DOHH2 (cell line): Measurements from ENCODE around the gene CALM3.
A peak's percentile ranks its signal among the peaks of the same experiment; 100 is the strongest.

Experiments
- H3F3A ChIP-seq: fragments of 200-600 bp; sonication (generic), shearing (Covaris generic); 2 replicates; pipeline ENCODE4 v1.6.0; 2016; ENCODE audit warnings: antibody characterized with exemption, mild to moderate bottlenecking; ENCODE audit not compliant: control insufficient read depth, insufficient read depth
- H3K27ac ChIP-seq: fragments of 200-600 bp; sonication (generic); 2 replicates; pipeline ENCODE4 v1.5.1; 2014; ENCODE audit warnings: low read depth, mild to moderate bottlenecking, low read length, moderate library complexity
- H3K27me3 ChIP-seq: fragments of 200-600 bp; sonication (generic); 2 replicates; pipeline ENCODE4 v1.6.1; 2014; ENCODE audit warnings: mild to moderate bottlenecking, low read length, mixed read lengths; ENCODE audit not compliant: control insufficient read depth
- H3K36me3 ChIP-seq: fragments of 200-600 bp; sonication (generic); 2 replicates; pipeline ENCODE4 v1.6.1; 2014; ENCODE audit warnings: mild to moderate bottlenecking, low read length, moderate library complexity, mixed read lengths; ENCODE audit not compliant: control insufficient read depth
- H3K4me1 ChIP-seq: fragments of 200-600 bp; sonication (generic); 2 replicates; pipeline ENCODE4 v1.6.1; 2014; ENCODE audit warnings: mild to moderate bottlenecking, low read length, mixed read lengths; ENCODE audit not compliant: control insufficient read depth
- H3K4me2 ChIP-seq: fragments of 200-600 bp; sonication (generic); 2 replicates; pipeline ENCODE4 v1.6.0; 2014; ENCODE audit warnings: mild to moderate bottlenecking, low read length, moderate library complexity
- H3K4me3 ChIP-seq: fragments of 200-600 bp; sonication (generic); 2 replicates; pipeline ENCODE4 v1.5.1; 2014; ENCODE audit warnings: mild to moderate bottlenecking, low read length, mixed read lengths
- H3K79me2 ChIP-seq: fragments of 200-600 bp; sonication (generic); 2 replicates; pipeline ENCODE4 v1.6.1; 2014; ENCODE audit warnings: mild to moderate bottlenecking, low read length, mixed read lengths; ENCODE audit not compliant: control insufficient read depth
- H3K9me2 ChIP-seq: fragments of 200-600 bp; sonication (generic); replicated peaks from 2 replicates; pipeline ENCODE4 v1.6.1; 2014; ENCODE audit warnings: mild to moderate bottlenecking, low read length, mixed read lengths; ENCODE audit not compliant: control insufficient read depth
- H3K9me3 ChIP-seq: fragments of 200-600 bp; sonication (generic); 2 replicates; pipeline ENCODE4 v1.6.1; 2014; ENCODE audit warnings: antibody characterized with exemption, low read length, mixed read lengths; ENCODE audit not compliant: control insufficient read depth, insufficient read depth
- H4K20me1 ChIP-seq: fragments of 200-600 bp; sonication (generic); 2 replicates; pipeline ENCODE4 v1.6.0; 2014; ENCODE audit warnings: low read depth, mild to moderate bottlenecking, antibody characterized with exemption, low read length, moderate library complexity; ENCODE audit not compliant: control insufficient read depth, insufficient read depth
- CTCF ChIP-seq: fragments of 200-600 bp; sonication (generic); IDR thresholded peaks from one replicate; pipeline ENCODE4 v1.5.1; 2014; ENCODE audit warnings: antibody characterized with exemption, mild to moderate bottlenecking, low read depth, low read length; ENCODE audit not compliant: poor library complexity, severe bottlenecking
- EZH2phosphoT487 ChIP-seq: fragments of 200-600 bp; sonication (generic); IDR thresholded peaks from 2 replicates; pipeline ENCODE4 v1.6.1; 2017; ENCODE audit warnings: borderline replicate concordance, mild to moderate bottlenecking, antibody characterized with exemption, low read length, moderate library complexity, mixed read lengths

CALM3 gene

GRCh38 chr19:46618670-46619231 is 17.6 kb downstream of the CALM3 start:
- Histone ChIP-seq H3K9me3 (no peaks in the 10 kb centered on the region), H3K27ac (peak overlapping the region; percentile 28; the same call in 1 of the 2 replicates)
- TF ChIP-seq EZH2phosphoT487: no peak
- TF ChIP-seq CTCF: no peak

GRCh38 chr19:46620267-46620666 is 19.1 kb downstream of the CALM3 start:
- Histone ChIP-seq H3K9me2 (no peaks in the 10 kb centered on the region), H3K4me2 (peak overlapping the region; percentile 51), H3K27ac (no peak overlapping the region), H3K36me3 (no peaks in the 10 kb centered on the region), H3K27me3 (peaks cover 5% of the 10 kb centered on the region), H3K9me3 (no peaks in the 10 kb centered on the region), H3K79me2 (no peaks in the 10 kb centered on the region), H3K4me3 (peak overlapping the region; percentile 12; the same call in 1 of the 2 replicates), H3F3A (peaks cover 7% of the 10 kb centered on the region), H3K4me1 (peaks cover 50% of the 10 kb centered on the region), H4K20me1 (no peaks in the 10 kb centered on the region)
- TF ChIP-seq EZH2phosphoT487 (no peak), CTCF (no peak)

More at GRCh38 chr19:46618670-46619231, 17.6 kb downstream of the CALM3 start:
- H3K4me1 ChIP-seq: peaks cover 39% of the 10 kb centered on the region
- peaks cover 5% of the 10 kb centered on the region for H3K27me3 ChIP-seq
- H3K9me2 ChIP-seq: no peaks in the 10 kb centered on the region
- no peaks in the 10 kb centered on the region for H3K79me2 ChIP-seq
- no peaks in the 10 kb centered on the region for H4K20me1 ChIP-seq
- H3K4me2 ChIP-seq: peak overlapping the region; percentile 49
- H3F3A ChIP-seq: peaks cover 7% of the 10 kb centered on the region
- H3K36me3 ChIP-seq: no peaks in the 10 kb centered on the region
- H3K4me3 ChIP-seq: peak overlapping the region; percentile 12; the same call in 1 of the 2 replicates

- Histone ChIP-seq H3F3A (peaks cover 7% of the 10 kb centered on the region), H4K20me1 (no peaks in the 10 kb centered on the region), H3K27ac (no peak overlapping the region), H3K36me3 (no peaks in the 10 kb centered on the region), H3K4me1 (peaks cover 52% of the 10 kb centered on the region), H3K9me3 (no peaks in the 10 kb centered on the region), H3K27me3 (peaks cover 5% of the 10 kb centered on the region), H3K4me2 (no peak overlapping the region), H3K79me2 (no peaks in the 10 kb centered on the region), H3K4me3 (no peak overlapping the region), H3K9me2 (no peaks in the 10 kb centered on the region)
- TF ChIP-seq CTCF: no peak
Measured at GRCh38 chr19:46620716-46621115, 19.6 kb downstream of the CALM3 start.
